HG03103 (cell line): ENCODE measurements around the gene BCORL1.

ENCODE experiments used
- ATAC-seq: cut with Tn5 transposase; IDR thresholded peaks from one replicate; pipeline ENCODE4 v1.9.1; 2021; ENCODE audit warnings: low read depth; ENCODE audit not compliant: unreplicated experiment

Gene BCORL1

DNA sequence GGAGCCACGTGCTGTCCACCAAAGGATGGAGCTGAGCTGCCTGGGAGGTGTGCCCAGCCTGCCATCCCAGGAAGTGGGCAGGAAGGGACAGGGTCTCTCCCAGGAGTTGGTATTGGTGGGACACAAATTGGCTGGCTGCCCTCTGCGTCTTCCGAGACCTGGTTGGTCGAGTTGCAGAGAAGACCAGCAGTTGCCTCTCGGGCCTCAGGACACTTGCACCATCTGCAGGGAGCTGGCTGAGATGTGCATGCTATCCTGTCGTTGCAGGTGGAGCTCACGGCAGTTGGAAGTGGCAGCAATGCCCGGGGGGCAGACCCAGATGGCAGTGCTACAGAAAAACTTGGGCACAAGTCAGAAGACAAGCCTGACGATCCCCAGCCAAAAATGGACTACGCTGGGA is 30.2 kb downstream of the BCORL1 start:
- no peak for ATAC-seq

DNA sequence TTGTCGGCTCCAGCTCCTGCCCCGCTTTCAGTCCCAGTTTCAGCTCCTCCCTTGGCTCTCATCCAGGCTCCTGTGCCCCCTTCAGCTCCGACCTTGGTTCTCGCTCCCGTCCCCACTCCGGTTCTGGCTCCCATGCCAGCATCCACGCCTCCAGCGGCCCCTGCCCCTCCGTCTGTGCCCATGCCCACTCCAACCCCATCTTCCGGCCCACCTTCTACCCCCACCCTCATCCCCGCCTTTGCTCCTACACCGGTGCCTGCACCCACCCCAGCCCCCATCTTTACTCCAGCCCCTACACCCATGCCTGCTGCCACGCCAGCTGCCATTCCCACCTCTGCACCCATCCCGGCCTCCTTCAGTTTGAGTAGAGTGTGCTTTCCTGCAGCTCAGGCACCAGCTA is 31.2 kb downstream of the BCORL1 start:
- no peak for ATAC-seq

DNA sequence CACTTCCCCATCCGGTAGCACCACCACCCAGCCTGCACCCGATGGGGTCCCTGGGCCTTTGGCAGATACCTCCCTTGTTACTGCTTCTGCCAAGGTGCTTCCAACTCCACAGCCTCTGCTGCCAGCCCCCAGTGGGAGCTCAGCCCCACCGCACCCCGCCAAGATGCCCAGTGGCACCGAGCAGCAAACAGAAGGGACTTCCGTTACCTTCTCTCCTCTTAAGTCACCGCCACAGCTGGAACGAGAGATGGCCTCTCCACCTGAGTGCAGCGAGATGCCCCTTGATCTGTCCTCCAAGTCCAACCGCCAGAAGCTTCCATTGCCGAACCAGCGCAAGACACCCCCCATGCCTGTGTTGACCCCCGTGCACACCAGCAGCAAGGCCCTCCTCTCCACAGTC is 31.9 kb downstream of the BCORL1 start:
- ATAC-seq, result no peak

DNA sequence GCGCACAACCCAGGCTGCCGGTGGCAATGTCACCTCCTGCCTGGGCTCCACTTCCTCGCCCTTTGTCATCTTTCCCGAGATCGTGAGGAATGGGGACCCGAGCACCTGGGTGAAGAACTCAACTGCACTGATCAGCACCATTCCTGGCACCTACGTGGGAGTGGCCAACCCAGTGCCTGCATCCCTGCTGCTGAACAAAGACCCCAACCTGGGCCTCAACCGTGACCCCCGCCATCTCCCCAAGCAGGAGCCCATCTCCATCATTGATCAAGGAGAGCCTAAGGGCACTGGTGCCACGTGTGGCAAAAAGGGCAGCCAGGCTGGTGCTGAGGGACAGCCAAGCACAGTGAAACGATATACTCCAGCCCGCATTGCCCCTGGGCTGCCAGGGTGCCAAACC is 32.3 kb downstream of the BCORL1 start:
- ATAC-seq, result no peak

DNA sequence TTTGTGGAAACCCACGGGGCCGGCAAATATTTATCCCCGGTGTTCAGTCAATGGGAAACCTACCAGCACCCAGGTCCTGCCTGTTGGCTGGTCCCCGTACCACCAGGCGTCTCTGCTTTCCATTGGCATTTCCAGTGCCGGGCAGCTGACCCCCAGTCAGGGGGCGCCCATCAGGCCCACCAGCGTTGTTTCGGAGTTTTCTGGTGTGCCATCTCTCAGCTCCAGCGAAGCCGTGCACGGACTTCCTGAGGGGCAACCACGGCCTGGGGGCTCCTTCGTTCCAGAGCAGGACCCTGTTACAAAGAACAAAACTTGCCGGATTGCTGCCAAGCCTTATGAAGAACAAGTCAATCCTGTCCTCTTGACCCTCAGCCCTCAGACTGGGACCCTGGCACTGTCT is 32.7 kb downstream of the BCORL1 start:
- no peak for ATAC-seq

DNA sequence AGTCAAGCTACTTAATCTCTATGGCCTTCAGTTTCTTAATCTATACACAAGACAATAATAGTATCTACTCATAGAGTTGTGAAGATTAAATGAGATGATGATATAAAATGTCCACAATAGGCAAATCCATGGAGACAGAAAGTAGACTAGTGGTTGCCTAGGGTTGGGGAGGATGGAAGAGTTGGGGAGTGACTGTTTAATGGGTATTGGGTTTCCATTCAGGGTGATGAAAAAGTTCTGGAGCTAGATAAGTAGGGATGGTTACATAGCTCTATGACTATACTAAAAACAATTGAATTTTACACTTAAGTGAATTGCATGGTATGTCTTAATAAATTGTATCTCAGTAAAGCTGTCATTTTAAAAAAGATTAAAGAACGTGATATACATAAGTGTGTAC is 35.7 kb downstream of the BCORL1 start:
- ATAC-seq, result no peak

DNA sequence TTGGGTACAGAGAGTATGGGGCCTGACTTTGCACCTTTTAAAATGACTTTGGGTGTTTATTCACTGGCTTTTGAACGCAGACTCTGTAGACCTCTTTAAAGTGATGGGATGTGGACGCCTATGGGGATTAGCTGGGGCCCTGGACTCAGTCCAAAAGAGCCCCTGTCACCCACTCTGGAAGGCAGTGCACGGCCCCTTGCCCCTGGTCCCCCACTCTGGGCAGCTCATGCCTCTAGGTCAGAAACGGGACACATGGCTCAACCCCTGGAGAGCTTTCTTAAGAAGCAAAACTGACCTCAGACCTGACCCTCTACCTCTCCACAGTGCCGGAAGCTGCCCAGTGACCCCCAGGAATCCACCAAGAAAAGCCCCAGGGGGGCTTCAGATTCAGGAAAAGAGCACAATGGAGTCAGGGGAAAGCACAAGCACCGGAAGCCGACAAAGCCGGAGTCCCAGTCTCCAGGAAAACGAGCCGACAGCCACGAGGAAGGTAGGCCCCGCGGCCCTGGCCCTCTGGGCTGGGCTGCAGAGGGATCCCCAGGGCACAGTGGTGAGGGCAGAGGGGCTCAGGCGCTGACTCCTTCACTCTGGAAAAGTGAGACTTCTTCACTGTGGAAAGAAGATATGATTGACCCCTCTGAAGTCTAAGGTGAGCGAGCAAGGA is 38.4 kb downstream of the BCORL1 start:
- ATAC-seq, result no peak

DNA sequence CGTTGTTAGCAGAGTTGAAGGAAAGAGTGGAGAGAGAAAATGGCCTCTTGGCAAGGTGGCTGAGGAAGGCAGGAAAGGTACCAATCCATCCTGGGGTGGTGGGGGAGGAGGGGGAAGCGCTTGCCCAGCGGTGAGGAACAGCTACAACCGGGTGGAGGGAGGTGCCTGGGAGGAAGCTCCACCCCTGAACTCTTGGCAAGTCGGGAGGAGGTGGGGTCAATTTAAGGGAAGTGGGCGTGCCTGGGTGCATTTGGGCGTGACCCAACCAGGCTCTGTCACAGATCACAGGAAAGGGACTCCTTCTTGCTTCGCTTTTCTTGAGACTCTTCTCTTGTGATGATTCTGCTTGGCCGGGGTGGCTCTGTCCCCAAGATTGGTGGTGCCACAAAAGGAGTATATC is 41.7 kb downstream of the BCORL1 start:
- peak; percentile 98 for ATAC-seq

DNA sequence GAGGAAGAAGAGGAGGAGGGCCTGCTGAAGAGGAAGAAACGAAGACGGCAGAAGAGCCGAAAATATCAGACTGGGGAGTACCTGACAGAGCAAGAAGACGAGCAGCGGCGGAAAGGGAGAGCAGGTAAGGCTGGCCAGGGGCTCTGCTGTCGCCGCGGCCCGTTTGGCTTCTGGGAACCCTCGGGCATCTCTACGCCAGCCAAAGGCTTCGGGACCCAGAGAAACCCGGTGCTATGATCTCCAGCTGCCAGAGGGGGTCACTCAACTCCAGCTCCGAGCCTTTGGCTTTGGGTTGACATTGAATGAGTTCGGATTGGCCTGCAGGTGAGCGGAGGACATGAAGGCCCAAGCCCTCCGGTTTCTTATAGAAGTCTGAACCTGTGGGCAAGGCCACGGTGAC is 42.8 kb downstream of the BCORL1 start:
- no peak for ATAC-seq

DNA sequence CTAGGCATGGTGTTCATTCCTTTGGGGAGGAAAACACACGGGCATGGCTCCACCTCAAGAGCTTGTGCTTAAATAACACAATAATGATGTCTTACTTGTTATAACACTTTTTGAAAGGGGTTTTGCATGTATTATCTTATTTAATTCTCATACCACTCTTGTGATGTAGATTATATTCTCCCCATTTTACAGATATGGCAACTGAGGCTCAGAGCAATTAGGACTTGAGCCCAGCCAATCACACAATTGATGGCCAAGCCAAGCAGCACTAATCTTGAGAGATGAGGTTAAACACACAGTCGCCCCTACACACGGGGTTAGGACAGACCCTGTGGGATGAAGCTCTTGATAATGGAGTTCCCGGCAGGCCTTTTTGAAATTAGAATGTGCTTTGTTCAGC is 45.1 kb downstream of the BCORL1 start:
- no peak for ATAC-seq

DNA sequence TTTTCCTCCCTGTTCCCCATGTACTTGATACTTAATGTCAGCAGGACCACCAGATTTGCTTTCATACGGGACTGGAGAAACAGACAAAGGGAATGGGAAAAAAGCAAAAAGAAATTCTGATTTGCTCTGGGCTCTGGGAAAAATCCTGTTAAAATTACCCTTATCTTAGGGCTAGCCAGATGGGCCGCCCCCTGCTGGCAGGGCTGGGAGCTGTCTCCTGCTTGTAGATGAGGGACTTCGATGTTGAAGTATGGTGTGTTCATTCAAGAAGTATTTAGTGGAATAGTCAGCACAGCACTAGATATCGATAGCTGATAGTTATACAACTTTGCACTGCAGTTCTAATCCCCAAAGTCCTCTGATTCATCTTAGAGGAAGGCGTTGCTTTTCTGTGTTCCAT is 45.8 kb downstream of the BCORL1 start:
- ATAC-seq, result no peak

DNA sequence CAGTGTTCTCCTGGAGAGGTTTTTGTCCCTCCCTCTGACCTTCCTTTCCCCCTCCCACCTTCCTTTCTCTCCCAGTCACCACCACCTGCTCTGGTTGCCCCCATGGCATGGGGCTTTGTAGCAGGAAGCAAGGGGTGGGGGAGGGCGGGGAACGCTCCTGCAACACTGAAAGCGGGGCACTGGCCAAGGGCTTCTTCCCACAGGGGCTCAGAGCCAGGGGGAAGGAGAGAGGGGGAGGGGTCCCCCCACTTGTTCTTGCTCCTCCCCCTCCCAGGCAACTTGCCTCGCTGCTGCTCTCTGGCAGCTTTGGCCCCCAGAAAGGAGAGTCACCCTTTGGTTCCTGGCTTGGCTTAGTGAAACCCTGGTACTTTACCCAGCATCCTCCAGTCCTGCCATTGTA is 48.4 kb downstream of the BCORL1 start:
- no peak for ATAC-seq

DNA sequence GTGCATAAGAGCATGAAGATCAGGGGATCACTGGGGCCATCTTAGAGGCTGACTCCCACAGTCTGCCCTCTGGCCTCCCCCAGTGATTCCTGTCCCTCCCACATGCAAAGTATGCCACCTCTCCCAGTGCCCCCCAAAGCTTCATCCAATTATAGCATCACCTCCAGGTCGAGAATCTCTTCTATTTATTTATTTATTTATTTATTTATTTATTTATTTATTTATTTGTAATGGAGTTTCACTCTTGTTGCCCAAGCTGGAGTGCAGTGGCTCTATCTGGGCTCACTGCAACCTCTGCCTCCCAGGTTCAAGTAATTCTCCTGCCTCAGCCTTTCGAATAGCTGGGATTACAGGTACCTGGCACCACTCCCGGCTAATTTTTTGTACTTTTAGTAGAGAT is 50.1 kb downstream of the BCORL1 start:
- ATAC-seq, result no peak

DNA sequence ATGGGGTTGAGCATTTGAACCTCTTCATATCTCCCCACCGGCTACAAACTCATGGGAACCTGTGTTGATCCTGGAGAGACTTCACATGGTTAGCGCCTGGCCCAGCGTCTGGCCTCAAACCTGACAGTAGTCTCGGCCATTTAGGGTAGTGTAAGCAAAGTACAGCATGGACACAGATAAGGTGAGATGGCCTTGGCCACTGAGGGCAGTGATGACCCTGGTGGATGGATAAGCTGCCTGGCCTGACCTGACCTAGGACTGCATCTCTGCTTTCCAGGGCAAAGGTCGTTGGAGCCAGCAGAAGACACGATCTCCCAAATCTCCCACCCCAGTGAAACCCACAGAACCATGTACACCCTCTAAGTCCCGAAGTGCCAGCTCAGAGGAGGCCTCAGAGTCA is 51.7 kb downstream of the BCORL1 start:
- no peak for ATAC-seq

DNA sequence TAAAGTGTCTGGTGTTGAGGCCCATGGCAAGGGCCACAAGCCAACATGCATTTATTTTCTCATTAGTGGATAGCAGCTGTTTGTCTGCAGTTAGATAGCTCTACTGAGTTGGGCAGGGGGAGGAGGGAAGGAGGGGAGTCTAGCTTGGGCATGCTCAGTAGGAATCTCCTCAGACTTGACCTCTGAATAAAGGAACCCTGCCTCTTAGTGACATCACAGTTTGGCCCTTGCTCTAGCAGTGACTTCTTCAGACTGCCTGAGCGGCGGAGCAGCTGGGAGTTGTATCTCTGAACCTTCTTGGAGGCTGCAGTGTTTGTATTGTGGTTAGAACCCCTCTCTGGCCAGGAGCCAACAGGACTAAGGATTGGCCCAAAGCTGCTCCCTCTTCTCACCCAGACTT is 57.4 kb downstream of the BCORL1 start:
- no peak for ATAC-seq

DNA sequence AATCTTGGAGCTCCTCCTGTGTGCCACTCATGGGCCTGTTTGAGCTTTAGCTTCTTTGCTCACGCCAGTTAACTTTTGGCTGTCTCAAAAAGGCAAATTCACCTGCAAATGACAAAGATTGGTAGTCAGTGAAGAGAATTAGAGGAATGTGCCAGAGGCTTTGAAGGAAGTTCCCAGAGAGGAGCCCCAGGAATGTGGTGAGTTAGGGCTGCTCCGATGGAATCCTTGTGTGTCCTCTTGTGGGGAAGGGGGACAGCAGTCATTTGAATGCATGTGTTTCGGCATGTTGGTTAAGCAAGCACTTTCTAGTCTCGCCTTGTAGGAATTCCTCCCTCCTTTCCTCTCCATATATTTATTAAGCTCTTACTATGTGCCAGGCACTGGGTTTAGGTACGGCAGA is 65.0 kb downstream of the BCORL1 start:
- no peak for ATAC-seq

DNA sequence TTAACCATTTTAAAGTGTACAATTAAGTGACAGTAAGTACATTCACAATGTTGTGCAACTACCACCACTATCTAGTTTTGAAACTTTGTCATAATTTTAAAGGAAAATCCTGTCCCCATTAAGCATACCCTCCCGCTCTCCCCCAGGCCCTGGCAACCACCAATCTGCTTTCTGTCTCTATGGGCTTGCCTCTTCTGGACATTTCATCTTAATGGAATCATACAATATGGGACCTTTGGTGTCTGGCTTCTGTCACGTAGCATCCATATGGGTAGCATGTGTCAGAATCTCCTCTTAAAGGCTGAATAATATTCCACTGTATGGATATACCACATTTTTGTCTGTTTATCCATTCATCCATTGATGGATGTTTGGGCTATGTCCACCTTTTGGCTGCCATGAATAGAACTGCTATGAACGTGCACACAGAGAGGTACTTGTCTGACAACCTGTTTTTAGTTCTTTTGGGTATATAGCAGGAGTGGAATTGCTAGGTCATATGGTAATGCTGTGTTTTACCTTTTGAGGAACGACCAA is 66.3 kb downstream of the BCORL1 start:
- no peak for ATAC-seq

DNA sequence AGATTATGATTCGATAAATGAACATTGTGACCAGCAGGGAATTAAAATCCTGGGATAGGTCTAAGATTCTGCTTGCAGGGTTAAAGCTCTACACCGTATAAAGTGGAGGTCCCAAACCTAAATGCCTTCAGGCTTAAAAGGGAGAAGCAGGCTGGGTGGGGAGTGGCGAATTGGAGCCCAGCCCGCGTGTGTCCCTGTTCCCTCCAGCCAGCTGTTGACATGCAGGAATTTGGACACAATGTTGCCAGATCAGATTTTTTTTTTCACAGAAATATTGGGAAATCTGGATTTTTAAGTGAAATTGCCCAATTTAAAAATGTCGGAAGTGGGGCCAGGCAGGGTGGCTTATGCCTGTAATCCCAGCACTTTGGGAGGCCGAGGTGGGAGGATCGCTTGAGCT is 67.4 kb downstream of the BCORL1 start:
- no peak for ATAC-seq

DNA sequence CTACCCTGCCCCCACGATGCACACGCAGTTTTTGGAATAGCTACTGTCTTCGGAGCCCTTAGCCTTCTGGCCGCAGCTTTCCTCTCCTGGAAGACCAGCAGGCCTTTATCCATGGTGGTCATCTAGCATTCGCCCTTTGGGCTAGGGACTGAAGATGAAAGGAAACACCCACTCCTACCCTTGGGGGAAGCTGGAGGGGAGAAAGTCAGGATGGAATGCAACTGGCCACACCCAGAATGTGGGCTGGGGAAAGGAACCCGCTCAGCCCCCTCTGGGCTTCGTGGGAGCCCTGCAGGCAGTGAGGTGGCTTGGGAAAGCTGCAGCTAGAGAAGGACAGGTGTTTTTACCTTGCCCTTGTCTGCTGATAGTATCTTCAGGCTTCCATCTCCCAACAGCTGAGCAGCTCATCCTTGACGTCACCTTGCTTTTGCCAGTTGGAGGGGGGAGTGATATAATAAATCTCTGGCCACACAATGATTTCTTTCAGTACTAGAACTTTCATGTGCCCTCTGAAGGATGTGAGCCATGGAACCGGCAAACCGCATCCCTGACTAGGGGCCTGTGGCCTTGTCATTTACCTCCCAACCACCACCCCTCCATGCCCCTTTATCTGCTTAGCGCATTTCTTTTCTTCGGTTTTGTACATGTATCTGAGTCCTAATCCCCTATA is 68.9 kb downstream of the BCORL1 start:
- no peak for ATAC-seq

DNA sequence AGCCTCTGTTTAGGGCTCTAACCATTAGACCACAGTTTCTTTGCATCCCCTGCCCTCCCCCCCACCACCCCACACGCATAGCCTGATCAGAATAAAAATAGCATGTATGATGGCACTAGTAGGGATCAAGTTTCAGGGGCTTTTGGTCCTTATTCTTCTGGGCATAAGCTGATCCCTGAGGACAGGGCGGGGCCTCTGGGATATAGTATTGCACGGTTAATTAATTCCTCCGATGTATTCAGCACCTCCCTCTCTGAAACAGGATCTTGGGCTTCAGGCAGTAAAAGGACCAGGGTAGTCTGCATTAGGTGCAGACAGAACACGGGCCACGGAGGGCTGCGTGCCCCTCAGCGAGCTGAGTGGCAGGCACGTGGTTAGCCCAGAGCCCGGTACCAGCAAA is 70.8 kb downstream of the BCORL1 start:
- no peak for ATAC-seq

DNA sequence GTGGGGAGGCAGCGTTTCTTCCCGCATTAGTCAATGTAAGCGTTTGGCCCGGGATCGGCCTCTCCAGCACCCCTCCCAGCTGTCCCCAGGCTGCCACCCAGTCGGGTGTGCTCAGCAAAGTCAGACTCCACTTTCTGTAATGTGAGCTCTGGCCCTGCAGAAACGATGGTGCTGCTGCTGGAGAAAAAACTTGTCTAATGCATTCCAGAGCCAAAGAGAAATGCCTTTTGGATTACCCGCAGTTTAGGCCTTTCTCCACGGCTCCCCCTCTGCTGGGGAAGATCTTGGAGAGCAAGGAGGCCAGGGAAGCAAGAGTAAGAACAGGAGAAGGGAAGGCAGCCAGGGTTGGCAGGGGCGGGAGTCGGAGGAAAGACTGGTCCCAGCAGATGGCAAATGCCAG is 72.7 kb downstream of the BCORL1 start:
- ATAC-seq, result no peak

DNA sequence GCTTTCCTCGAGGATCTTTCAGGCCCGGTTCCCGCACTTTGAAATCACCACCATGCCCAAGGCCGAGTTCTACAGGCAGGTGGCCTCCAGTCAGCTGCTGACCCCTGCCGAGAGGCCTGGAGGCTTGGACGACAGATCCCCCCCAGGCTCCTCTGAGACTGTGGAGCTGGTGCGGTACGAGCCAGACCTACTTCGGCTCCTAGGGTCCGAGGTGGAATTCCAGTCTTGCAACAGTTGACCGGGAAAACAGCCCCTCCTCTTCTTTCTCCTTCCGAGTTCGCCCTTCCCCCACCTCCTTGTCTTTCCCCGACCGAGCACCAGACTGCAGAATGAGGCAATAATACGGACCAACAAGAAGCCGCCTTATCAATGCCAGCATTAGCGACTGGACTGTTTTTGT is 73.5 kb downstream of the BCORL1 start:
- ATAC-seq, result no peak
